ENCODE measurements around the gene HEG1.

DNA sequence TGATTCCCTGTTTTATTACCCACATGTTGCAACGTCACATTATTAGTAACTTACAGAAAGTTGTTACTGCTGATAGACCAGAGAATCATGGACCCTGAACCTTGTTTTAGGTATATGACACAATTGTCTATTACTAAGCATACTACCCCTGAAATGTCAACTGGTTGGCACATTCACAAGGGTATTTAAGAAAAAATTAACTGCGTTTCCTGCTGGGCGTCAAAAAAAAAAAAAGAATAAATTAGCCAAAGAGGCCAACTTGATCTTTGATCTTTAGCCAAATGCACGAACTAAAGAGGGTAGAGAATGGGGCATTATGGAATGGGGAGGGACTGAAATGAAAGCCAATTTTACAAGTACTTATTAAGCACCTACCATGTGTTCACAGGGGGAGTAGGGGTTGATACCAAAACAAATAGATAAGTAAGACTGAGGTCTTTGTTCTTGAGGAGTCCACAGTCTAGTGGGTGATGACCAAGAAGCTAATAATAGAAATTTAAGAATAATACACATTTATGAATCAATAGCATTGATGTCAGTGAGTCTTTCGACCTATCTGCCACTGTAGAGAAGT, 103.4 kb downstream of the HEG1 start:
- TF ChIP-seq POLR2A (IDR thresholded peaks at IDR 0.05) = no peak
- TF ChIP-seq CTCF (IDR thresholded peaks at IDR 0.05) = no peak
- no peak for TF ChIP-seq POLR2AphosphoS5 (IDR thresholded peaks at IDR 0.05)
